DND-41 (cell line): ENCODE data around the gene PTPRK.
"Not testable (repeated sequence)": the region's sequence is repeated elsewhere in the genome, so short reads cannot be mapped to it uniquely, and the experiment has no call there.

Experiments used
- ATAC-seq: fragments of 200-7000 bp; cut with Tn5 transposase; 3 replicates; pipeline ENCODE4 v1.9.1; 2021; ENCODE audit warnings: low read depth; ENCODE audit not compliant: insufficient read depth
- DNase-seq: peaks from one replicate; pipeline ENCODE4 v3.0.0-alpha.2; 2020
- H2AFZ ChIP-seq: 2 replicates; pipeline ENCODE4 v1.6.0; 2012; ENCODE audit warnings: low read depth, low read length
- H3K27ac ChIP-seq: 2 replicates; pipeline ENCODE4 v1.5.1; 2012; ENCODE audit warnings: low read length, inconsistent platforms
- H3K27me3 ChIP-seq: fragments of 200-600 bp; sonication (generic); 2 replicates; pipeline ENCODE4 v1.6.0; 2012; ENCODE audit warnings: low read length, mild to moderate bottlenecking, inconsistent platforms; ENCODE audit not compliant: insufficient read depth, poor library complexity
- H3K36me3 ChIP-seq: 2 replicates; pipeline ENCODE4 v1.5.1; 2012; ENCODE audit warnings: low read length, inconsistent platforms; ENCODE audit not compliant: insufficient read depth
- H3K4me1 ChIP-seq: 2 replicates; pipeline ENCODE4 v1.5.1; 2012; ENCODE audit warnings: mild to moderate bottlenecking, low read length; ENCODE audit not compliant: insufficient read depth
- H3K4me2 ChIP-seq: 2 replicates; pipeline ENCODE4 v1.6.0; 2012; ENCODE audit warnings: mild to moderate bottlenecking, moderate library complexity, low read length, inconsistent platforms; ENCODE audit not compliant: insufficient read depth
- H3K4me3 ChIP-seq, 2 experiments: fragments of 200-600 bp in 1 of 2; shearing (Covaris generic) in 1 of 2; 2 replicates each; pipeline ENCODE4 v1.5.1; 2012 to 2016; ENCODE audit warnings: inconsistent platforms in 2 of 2, low read length in 2 of 2, mild to moderate bottlenecking in 2 of 2, low read depth in 1 of 2, moderate library complexity in 1 of 2
- H3K79me2 ChIP-seq: 2 replicates; pipeline ENCODE4 v1.6.0; 2012; ENCODE audit warnings: low read length, inconsistent platforms; ENCODE audit not compliant: insufficient read depth
- H3K9ac ChIP-seq: 2 replicates; pipeline ENCODE4 v1.6.0; 2012; ENCODE audit warnings: low read depth, mild to moderate bottlenecking, inconsistent platforms, low read length, moderate library complexity
- H3K9me3 ChIP-seq: 2 replicates; pipeline ENCODE4 v1.5.1; 2012; ENCODE audit warnings: low read length, moderate library complexity, mild to moderate bottlenecking, inconsistent platforms; ENCODE audit not compliant: insufficient read depth, severe bottlenecking
- H4K20me1 ChIP-seq: 2 replicates; pipeline ENCODE4 v1.6.0; 2012; ENCODE audit warnings: low read length; ENCODE audit not compliant: insufficient read depth
- EZH2 ChIP-seq: IDR thresholded peaks from 3 replicates; pipeline ENCODE4 v1.6.1; 2012; ENCODE audit warnings: borderline replicate concordance, low read depth, mild to moderate bottlenecking, moderate library complexity, low read length, inconsistent platforms; ENCODE audit not compliant: severe bottlenecking
- TF ChIP-seq, protein P1 (sequence below): IDR thresholded peaks from 2 replicates; pipeline ENCODE4 v1.5.1; 2012; ENCODE audit warnings: borderline replicate concordance, low read length, moderate library complexity, mild to moderate bottlenecking; ENCODE audit not compliant: poor library complexity, severe bottlenecking; ENCODE audit errors: extremely low read depth

PTPRK gene

DNA sequence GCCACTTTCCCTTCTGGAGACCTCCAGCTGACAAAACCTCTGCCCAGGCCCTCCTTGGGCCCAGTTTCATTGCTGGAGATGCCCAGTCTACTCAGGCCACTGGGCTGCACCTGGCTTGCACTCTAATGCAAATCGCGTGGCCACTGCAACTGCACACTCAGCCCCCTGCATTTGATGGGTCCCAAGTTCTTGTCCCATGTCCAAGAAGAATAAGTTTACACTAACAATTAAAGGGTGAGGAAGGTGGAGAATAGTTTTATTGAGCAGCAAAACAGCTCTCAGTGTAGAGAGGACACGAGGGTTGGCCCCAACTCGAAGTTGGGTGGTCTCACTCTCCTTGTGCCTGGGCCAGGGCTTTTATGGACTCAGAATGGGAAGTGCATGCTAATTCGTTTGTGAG is 587.7 kb downstream of the PTPRK start:
- Histone ChIP-seq H3K27ac (no peak overlapping the region), H3K27me3 (no peaks in the 10 kb centered on the region), H3K4me2 (no peak overlapping the region), H3K4me1 (no peaks in the 10 kb centered on the region), H3K9ac (no peak overlapping the region), H2AFZ (no peak overlapping the region), H3K36me3 (no peaks in the 10 kb centered on the region; the same call in 1 of the 2 replicates), H4K20me1 (no peaks in the 10 kb centered on the region), H3K9me3 (peaks cover 10% of the 10 kb centered on the region), H3K79me2 (no peaks in the 10 kb centered on the region), H3K4me3 (no peak overlapping the region)
- no peak for TF ChIP-seq EZH2
- TF ChIP-seq, protein P1, sequence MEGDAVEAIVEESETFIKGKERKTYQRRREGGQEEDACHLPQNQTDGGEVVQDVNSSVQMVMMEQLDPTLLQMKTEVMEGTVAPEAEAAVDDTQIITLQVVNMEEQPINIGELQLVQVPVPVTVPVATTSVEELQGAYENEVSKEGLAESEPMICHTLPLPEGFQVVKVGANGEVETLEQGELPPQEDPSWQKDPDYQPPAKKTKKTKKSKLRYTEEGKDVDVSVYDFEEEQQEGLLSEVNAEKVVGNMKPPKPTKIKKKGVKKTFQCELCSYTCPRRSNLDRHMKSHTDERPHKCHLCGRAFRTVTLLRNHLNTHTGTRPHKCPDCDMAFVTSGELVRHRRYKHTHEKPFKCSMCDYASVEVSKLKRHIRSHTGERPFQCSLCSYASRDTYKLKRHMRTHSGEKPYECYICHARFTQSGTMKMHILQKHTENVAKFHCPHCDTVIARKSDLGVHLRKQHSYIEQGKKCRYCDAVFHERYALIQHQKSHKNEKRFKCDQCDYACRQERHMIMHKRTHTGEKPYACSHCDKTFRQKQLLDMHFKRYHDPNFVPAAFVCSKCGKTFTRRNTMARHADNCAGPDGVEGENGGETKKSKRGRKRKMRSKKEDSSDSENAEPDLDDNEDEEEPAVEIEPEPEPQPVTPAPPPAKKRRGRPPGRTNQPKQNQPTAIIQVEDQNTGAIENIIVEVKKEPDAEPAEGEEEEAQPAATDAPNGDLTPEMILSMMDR: no peak
- DNase-seq (no peak), ATAC-seq (no peak)

GRCh38 chr6:127926441-127926840 is 594.0 kb downstream of the PTPRK start:
- not testable (repeated sequence) for ATAC-seq, H3K79me2 ChIP-seq, H3K4me2 ChIP-seq, H3K36me3 ChIP-seq, DNase-seq, H3K9ac ChIP-seq, H2AFZ ChIP-seq, H3K27ac ChIP-seq, H4K20me1 ChIP-seq, H3K27me3 ChIP-seq, H3K4me3 ChIP-seq
- peaks cover 22% of the 10 kb centered on the region for H3K4me1 ChIP-seq
- peaks cover 19% of the 10 kb centered on the region for H3K9me3 ChIP-seq

DNA sequence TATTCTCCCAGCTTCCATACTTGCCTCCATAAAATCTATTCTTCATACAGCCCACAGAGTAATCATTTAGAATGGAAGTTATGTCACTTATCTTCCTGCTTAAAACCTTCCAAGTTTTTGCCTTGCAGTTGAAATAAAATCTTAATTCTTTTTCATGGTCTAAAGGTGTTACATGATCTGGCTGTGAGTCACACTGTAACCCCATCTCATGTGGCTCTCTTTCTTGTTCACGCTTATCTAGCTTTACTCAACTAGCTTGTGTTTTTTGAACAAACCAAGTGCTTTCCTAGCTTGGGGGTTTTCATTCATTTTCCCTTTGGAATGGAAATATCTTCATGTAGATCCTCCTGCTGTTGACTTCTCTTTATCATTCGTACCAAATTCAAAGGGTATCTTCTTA is 596.0 kb downstream of the PTPRK start:
- DNase-seq: no peak

DNA sequence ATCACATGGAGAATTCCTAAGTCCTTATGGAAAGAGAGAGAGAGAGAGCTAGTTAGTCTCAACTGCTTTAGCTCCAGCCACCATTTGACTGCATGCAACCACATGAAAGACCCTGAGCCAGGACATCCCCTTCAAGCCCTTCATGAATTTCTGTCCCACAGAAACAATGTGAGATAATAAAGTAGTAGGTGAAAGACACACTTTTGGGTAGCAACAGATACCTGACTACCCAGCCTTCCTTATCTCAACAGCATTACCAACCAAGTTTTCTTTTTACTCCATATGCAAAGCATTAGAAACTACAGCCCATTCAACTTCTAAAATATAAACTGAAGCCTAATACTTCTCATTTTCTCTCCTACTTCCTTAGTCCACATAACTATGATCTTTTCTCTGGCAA is 596.4 kb downstream of the PTPRK start:
- Histone ChIP-seq H3K27ac (no peak overlapping the region), H3K9me3 (peaks cover 19% of the 10 kb centered on the region), H3K4me3 (no peak overlapping the region), H3K4me2 (no peak overlapping the region), H3K27me3 (no peaks in the 10 kb centered on the region), H4K20me1 (no peaks in the 10 kb centered on the region), H3K4me1 (peaks cover 40% of the 10 kb centered on the region), H2AFZ (no peak overlapping the region), H3K79me2 (no peaks in the 10 kb centered on the region), H3K36me3 (no peaks in the 10 kb centered on the region), H3K9ac (no peak overlapping the region)
- DNase-seq (no peak), ATAC-seq (no peak)
- TF ChIP-seq, protein P1: no peak
- TF ChIP-seq EZH2: no peak

More for the DNA sequence above, 596.0 kb downstream of the PTPRK start:
- Histone ChIP-seq H2AFZ (no peak overlapping the region), H3K36me3 (no peaks in the 10 kb centered on the region), H3K27ac (no peak overlapping the region), H3K9me3 (peaks cover 19% of the 10 kb centered on the region), H3K4me1 (peaks cover 36% of the 10 kb centered on the region), H3K79me2 (no peaks in the 10 kb centered on the region), H4K20me1 (no peaks in the 10 kb centered on the region), H3K9ac (no peak overlapping the region), H3K4me2 (no peak overlapping the region), H3K27me3 (no peaks in the 10 kb centered on the region), H3K4me3 (no peak overlapping the region)
- no peak for ATAC-seq
- no peak for TF ChIP-seq EZH2
- TF ChIP-seq, protein P1: no peak
